GM13977 (cell line): ENCODE results near the gene THOP1.

Source experiments
- DNase-seq: peaks from one replicate; pipeline ENCODE4 v3.0.0; 2012; ENCODE audit warnings: low spot score
- in situ Hi-C: fragments of 300-500 bp; cut with MboI; formaldehyde crosslinking; loops from one replicate; pipeline ENCODE4 v1.12.0; 2022; ENCODE audit warnings: low sequenced_read_pairs, low pct_unique_long_range_greater_than_20kb, mixed read lengths, inconsistent platforms; ENCODE audit not compliant: unreplicated experiment
- TF ChIP-seq, protein P1 (sequence below): IDR thresholded peaks from 2 replicates; pipeline ENCODE4 v1.5.1; 2012; ENCODE audit warnings: mild to moderate bottlenecking, control low read depth; ENCODE audit not compliant: insufficient read depth; ENCODE audit errors: extremely low read depth, missing control alignments

The THOP1 gene

DNA sequence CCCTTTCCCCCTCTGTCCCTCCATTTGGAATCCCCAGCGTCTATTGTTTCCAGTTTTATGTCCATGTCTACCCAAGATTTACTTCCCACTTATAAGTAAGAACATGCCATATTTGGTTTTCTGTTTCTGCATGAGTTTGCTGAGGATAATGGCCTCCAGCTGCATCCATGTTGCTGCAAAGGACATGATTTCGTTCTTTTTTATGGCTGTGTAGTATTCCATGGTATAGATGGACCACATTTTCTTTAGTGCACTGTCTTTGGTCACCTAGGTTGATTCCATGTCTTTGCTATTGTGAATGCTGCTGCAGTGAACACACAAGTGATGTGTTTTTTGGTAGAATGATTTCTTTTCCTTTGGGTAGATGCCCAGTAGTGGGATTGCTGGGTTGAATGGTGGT is 59.8 kb downstream of the THOP1 start:
- TF ChIP-seq, protein P1, sequence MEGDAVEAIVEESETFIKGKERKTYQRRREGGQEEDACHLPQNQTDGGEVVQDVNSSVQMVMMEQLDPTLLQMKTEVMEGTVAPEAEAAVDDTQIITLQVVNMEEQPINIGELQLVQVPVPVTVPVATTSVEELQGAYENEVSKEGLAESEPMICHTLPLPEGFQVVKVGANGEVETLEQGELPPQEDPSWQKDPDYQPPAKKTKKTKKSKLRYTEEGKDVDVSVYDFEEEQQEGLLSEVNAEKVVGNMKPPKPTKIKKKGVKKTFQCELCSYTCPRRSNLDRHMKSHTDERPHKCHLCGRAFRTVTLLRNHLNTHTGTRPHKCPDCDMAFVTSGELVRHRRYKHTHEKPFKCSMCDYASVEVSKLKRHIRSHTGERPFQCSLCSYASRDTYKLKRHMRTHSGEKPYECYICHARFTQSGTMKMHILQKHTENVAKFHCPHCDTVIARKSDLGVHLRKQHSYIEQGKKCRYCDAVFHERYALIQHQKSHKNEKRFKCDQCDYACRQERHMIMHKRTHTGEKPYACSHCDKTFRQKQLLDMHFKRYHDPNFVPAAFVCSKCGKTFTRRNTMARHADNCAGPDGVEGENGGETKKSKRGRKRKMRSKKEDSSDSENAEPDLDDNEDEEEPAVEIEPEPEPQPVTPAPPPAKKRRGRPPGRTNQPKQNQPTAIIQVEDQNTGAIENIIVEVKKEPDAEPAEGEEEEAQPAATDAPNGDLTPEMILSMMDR, result no peak
- in situ Hi-C loops, result no loop called here
- DNase-seq, result no peak

DNA sequence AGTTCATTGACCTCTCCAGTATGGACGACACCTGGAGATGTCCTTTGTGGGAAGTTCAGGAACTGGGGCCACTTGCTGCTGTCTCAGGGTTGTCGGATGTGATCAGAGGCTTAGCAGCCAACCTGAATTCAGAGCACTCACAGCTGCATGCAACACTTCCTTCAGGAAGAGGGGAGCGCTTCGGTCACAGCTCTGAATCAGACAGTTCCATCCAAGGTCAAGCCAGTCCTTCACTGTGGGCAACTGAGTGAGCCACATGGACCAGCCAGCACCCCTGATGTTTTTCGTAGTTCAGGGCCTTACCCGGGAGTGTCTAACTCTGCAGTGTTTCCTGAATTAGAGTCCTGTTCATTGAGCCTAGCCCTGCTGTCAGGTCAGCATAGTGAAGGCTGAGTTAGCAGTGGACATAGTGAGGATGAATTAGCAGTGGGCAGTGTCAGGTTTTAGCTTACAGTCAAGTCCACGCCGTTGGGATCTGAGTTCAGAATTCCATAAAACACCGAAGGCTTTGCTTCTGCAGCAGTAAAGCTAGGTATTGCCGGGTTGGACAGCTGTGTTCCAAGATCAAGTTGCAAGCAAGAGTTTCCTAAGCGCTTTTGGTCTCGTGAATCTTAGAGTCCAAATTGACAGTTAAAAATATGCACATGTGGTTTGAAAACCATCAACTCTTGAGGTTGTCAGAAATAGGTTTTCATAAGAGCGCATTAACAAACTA is 61.0 kb downstream of the THOP1 start:
- in situ Hi-C loops, result no loop called here
- DNase-seq, result no peak
- TF ChIP-seq, protein P1, result no peak

DNA sequence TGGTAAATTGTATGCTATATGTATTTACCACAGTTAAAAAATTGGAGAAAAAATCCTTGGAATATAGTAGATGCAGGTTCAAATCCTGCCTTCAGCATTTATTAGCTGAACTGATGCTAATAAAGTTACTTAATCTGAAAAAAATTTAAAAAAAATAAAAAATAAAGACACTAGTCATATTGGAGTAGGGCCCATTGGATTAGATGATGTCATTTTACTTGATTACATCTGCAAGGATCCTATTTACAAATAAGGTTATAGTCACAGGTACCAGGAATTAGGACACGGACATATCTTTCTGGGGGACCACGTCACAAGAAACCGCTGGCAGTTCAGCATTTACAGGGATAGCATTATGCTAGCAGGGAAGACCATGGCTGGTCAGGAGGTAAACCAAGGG is 62.2 kb downstream of the THOP1 start:
- TF ChIP-seq, protein P1, result no peak
- no peak for DNase-seq
- in situ Hi-C loops, result no loop called here

DNA sequence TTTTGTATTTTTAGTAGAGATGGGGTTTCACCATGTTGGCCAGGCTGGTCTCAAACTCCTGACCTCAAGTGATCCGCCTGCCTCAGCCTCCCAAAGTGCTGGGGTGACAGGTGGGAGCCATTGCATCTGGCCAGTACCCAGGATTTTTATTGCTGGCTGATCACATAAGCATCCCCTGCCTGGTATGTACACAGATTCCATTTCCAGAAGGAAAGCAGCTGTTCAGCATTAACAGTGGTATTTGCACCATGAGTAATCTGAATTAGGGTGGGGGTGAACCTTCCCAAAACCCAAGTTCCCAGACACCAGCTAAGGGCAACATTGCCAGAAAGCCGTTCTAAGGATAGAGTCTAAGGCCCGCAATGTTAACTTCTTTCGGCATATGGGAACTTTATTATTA is 63.3 kb downstream of the THOP1 start:
- no peak for DNase-seq
- in situ Hi-C loops, result no loop called here
- TF ChIP-seq, protein P1, result no peak

DNA sequence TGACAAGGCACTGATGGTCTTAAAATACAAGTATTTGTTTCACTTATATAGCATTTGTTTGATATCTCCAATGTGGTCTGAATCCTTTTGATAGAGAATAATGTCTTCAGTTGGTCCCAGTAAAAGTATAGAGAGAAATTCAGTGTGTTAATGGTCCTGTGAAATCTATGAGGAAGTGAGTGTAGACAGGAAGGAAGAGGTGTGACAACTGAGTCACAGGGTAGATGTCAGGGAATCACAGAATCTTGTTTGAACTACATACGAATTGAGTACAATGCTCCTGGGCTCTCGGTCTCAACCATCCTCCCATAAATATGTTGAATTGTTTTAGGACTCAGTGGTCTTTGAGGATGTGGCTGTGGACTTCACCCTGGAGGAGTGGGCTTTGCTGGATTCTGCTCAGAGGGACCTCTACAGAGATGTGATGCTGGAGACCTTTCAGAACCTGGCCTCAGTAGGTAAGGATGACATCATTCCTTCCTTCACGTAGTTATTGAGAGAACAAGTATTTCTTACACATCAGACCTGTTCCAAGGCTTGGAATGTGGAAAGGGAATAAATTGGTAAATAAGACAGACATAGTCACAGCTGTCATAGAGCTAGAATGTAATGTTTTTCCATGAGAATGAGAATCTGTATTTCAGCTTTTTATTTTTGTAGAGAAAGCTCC is 65.1 kb downstream of the THOP1 start:
- no peak for DNase-seq
- in situ Hi-C loops, result no loop called here
- TF ChIP-seq, protein P1, result no peak

DNA sequence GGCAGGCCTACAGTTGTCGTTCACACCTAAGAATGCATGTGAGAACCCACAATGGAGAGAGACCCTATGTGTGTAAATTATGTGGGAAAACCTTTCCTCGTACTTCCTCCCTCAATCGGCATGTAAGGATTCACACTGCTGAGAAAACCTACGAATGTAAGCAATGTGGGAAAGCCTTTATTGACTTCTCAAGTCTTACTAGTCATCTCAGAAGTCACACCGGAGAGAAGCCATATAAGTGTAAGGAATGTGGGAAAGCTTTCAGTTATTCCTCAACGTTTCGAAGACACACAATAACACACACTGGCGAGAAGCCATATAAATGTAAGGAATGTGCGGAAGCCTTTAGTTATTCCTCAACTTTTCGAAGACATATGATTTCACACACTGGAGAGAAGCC is 67.3 kb downstream of the THOP1 start:
- no peak for DNase-seq
- in situ Hi-C loops, result no loop called here

More for the DNA sequence above, 67.3 kb downstream of the THOP1 start:
- TF ChIP-seq, protein P1, result no peak
